Measurements from ENCODE around the gene KIF26A.

Gene KIF26A

DNA sequence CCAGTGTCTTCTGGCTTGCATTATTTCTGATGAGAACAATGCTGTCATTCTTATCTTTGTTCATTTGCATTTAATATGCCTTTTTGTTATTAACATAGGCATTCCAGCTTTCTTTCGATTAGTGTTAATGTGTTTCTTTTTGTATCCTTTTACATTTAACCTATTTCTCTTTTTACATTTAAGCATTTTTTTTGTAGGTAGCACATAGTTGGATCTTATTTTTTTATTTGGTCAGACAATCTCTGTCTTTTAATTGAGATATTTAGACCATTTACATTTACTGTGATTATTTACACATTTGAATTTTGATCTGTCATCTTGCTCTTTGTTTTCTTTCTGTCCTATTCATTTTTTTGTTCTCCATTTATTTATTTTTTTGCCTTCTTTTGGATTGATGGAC is 14.5 kb upstream of the KIF26A start (continued):
- TF ChIP-seq, protein P1, sequence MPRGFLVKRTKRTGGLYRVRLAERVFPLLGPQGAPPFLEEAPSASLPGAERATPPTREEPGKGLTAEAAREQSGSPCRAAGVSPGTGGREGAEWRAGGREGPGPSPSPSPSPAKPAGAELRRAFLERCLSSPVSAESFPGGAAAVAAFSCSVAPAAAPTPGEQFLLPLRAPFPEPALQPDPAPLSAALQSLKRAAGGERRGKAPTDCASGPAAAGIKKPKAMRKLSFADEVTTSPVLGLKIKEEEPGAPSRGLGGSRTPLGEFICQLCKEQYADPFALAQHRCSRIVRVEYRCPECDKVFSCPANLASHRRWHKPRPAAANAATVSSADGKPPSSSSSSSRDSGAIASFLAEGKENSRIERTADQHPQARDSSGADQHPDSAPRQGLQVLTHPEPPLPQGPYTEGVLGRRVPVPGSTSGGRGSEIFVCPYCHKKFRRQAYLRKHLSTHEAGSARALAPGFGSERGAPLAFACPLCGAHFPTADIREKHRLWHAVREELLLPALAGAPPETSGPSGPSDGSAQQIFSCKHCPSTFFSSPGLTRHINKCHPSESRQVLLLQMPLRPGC (tag by site-specific recombination; IDR thresholded peaks at IDR 0.05) = no peak
- TF ChIP-seq YY1 (tag by site-specific recombination; IDR thresholded peaks at IDR 0.05) (no peak), ZNF658 (tag by site-specific recombination; IDR thresholded peaks at IDR 0.05) (no peak), TRIM28 (IDR thresholded peaks at IDR 0.05; ENCODE audit: borderline replicate concordance, low read length) (peak; percentile 57), ZBTB20 (tag by site-specific recombination; IDR thresholded peaks at IDR 0.05) (no peak), SP2 (tag by site-specific recombination; IDR thresholded peaks at IDR 0.05) (no peak), SETDB1 (IDR thresholded peaks at IDR 0.05; ENCODE audit: insufficient read length, low read length) (peak; percentile 82), ZEB2 (tag by site-specific recombination; IDR thresholded peaks at IDR 0.05) (no peak), KLF16 (tag by site-specific recombination; IDR thresholded peaks at IDR 0.05) (no peak), ZNF174 (tag by site-specific recombination; IDR thresholded peaks at IDR 0.05) (no peak)
- TF ChIP-seq, protein P2, sequence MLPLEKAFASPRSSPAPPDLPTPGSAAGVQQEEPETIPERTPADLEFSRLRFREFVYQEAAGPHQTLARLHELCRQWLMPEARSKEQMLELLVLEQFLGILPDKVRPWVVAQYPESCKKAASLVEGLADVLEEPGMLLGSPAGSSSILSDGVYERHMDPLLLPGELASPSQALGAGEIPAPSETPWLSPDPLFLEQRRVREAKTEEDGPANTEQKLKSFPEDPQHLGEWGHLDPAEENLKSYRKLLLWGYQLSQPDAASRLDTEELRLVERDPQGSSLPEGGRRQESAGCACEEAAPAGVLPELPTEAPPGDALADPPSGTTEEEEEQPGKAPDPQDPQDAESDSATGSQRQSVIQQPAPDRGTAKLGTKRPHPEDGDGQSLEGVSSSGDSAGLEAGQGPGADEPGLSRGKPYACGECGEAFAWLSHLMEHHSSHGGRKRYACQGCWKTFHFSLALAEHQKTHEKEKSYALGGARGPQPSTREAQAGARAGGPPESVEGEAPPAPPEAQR (tag by site-specific recombination; IDR thresholded peaks at IDR 0.05) = no peak
- TF ChIP-seq, protein P3, sequence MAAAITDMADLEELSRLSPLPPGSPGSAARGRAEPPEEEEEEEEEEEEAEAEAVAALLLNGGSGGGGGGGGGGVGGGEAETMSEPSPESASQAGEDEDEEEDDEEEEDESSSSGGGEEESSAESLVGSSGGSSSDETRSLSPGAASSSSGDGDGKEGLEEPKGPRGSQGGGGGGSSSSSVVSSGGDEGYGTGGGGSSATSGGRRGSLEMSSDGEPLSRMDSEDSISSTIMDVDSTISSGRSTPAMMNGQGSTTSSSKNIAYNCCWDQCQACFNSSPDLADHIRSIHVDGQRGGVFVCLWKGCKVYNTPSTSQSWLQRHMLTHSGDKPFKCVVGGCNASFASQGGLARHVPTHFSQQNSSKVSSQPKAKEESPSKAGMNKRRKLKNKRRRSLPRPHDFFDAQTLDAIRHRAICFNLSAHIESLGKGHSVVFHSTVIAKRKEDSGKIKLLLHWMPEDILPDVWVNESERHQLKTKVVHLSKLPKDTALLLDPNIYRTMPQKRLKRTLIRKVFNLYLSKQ (tag by site-specific recombination; IDR thresholded peaks at IDR 0.05; ENCODE audit: borderline replicate concordance) = no peak
- TF ChIP-seq, protein P4, sequence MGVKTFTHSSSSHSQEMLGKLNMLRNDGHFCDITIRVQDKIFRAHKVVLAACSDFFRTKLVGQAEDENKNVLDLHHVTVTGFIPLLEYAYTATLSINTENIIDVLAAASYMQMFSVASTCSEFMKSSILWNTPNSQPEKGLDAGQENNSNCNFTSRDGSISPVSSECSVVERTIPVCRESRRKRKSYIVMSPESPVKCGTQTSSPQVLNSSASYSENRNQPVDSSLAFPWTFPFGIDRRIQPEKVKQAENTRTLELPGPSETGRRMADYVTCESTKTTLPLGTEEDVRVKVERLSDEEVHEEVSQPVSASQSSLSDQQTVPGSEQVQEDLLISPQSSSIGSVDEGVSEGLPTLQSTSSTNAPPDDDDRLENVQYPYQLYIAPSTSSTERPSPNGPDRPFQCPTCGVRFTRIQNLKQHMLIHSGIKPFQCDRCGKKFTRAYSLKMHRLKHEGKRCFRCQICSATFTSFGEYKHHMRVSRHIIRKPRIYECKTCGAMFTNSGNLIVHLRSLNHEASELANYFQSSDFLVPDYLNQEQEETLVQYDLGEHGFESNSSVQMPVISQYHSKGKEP (tag by site-specific recombination; IDR thresholded peaks at IDR 0.05) = no peak

DNA sequence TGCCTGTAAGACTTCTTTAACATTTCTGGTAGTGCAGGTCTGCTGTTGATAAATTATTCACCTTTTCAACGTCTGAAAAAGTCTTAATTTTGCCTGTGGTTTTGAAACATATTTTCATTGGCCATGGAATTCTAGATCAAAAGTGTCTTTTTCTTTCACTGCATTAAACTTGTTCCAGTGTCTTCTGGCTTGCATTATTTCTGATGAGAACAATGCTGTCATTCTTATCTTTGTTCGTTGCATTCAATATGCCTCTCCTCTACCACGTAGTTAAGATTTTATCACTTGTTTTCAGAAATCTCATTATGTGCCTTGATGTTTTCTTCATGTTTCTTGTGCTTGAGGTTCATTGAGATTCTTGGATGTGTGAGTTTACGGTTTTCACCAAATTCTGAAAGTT is 13.4 kb upstream of the KIF26A start:
- Histone ChIP-seq H3K27ac (ENCODE audit: extremely low read depth, low read depth, low read length) (no peak overlapping the region), H3K4me3 (ENCODE audit: low read depth, low read length) (no peak overlapping the region), H3K4me1 (ENCODE audit: control insufficient read depth, insufficient read depth, low read length) (no peaks in the 10 kb centered on the region), H3K36me3 (ENCODE audit: control insufficient read depth in 2 of 2, insufficient read depth in 1 of 2, low read length in 2 of 2) (no peaks in the 10 kb centered on the region), H3K9me3 (ENCODE audit: control insufficient read depth, insufficient read depth, low read depth, low read length) (no peaks in the 10 kb centered on the region)
- CTCF ChIA-PET = no interaction called here
- TF ChIP-seq SP3 (tag by site-specific recombination; IDR thresholded peaks at IDR 0.05) (no peak), ZNF114 (tag by site-specific recombination; IDR thresholded peaks at IDR 0.05) (no peak), KLF16 (tag by site-specific recombination; IDR thresholded peaks at IDR 0.05) (no peak)
- POLR2A ChIA-PET = no interaction called here

DNA sequence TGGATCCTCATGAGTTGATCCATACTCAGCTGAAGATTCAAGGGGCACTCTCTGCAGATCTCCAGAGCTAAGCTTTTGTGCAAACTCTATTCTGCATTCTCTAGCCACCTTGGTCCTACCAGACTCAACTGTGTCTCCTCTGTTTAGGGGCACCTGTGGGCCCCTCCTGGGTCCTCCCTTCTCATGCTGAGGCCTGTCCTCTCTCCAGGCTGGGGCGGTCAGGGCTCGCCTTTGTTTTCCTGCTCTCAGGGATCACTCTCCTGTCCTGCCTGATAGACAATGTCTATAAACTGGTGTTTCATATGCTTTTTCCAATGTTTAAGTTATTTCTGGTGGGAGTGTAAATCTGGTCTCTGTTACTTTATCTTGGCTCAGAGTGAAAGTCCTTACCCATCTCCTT is 11.6 kb upstream of the KIF26A start:
- POLR2A ChIA-PET = no interaction called here
- CTCF ChIA-PET = no interaction called here
- H3K27ac ChIP-seq (ENCODE audit: extremely low read depth, low read depth, low read length) = no peak overlapping the region
- no peaks in the 10 kb centered on the region for H3K9me3 ChIP-seq (ENCODE audit: control insufficient read depth, insufficient read depth, low read depth, low read length)
- no peaks in the 10 kb centered on the region for H3K36me3 ChIP-seq (ENCODE audit: control insufficient read depth in 2 of 2, insufficient read depth in 1 of 2, low read length in 2 of 2)
- no peak overlapping the region for H3K4me3 ChIP-seq (ENCODE audit: low read depth, low read length)
- H3K4me1 ChIP-seq (ENCODE audit: control insufficient read depth, insufficient read depth, low read length) = no peaks in the 10 kb centered on the region
- TF ChIP-seq SP7 (tag by site-specific recombination; IDR thresholded peaks at IDR 0.05) (no peak), ZNF600 (tag by site-specific recombination; IDR thresholded peaks at IDR 0.05) (no peak), ZNF175 (tag by site-specific recombination; IDR thresholded peaks at IDR 0.05) (no peak), ZXDB (tag by site-specific recombination; IDR thresholded peaks at IDR 0.05) (no peak), ZNF302 (tag by site-specific recombination; IDR thresholded peaks at IDR 0.05; ENCODE audit: low read depth) (no peak), ZNF37A (tag by site-specific recombination; IDR thresholded peaks at IDR 0.05) (no peak), ZBTB7A (tag by site-specific recombination; IDR thresholded peaks at IDR 0.05; ENCODE audit: low read depth) (no peak), ZFP41 (tag by site-specific recombination; IDR thresholded peaks at IDR 0.05; ENCODE audit: borderline replicate concordance) (no peak), GLI2 (tag by site-specific recombination; IDR thresholded peaks at IDR 0.05; ENCODE audit: borderline replicate concordance, low read depth) (no peak), MEIS1 (CRISPR knock-in tag; IDR thresholded peaks at IDR 0.05; ENCODE audit: borderline replicate concordance) (no peak), ZNF660 (tag by site-specific recombination; IDR thresholded peaks at IDR 0.05) (no peak)
- TF ChIP-seq, protein P5, sequence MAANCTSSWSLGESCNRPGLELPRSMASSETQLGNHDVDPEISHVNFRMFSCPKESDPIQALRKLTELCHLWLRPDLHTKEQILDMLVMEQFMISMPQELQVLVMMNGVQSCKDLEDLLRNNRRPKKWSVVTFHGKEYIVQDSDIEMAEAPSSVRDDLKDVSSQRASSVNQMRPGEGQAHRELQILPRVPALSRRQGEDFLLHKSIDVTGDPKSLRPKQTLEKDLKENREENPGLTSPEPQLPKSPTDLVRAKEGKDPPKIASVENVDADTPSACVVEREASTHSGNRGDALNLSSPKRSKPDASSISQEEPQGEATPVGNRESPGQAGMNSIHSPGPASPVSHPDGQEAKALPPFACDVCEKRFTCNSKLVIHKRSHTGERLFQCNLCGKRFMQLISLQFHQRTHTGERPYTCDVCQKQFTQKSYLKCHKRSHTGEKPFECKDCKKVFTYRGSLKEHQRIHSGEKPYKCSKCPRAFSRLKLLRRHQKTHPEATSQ (tag by site-specific recombination; IDR thresholded peaks at IDR 0.05) = no peak

Data from HEK293 (cell line).